Panc1 (cell line): ENCODE data around the gene CAD. TPM values are rescaled to one million over a fixed set of nuclear protein-coding genes. Genes with fewer than 3 reads are reported as not detected.

Experiments
- ATAC-seq: fragments of 200-7000 bp; cut with Tn5 transposase; 2 replicates; pipeline ENCODE4 v1.9.1; 2020; ENCODE audit warnings: mild to moderate bottlenecking, moderate library complexity
- BruUV-seq: library from RNA; stranded (reverse); fragments of 400-500 nt; replicated peaks from 2 replicates; lab custom pipeline; 2021; lab: Mats Ljungman, UMichigan
- CTCF ChIA-PET: fragments of 300-600 bp; sonication (Branson Sonifier 250); formaldehyde crosslinking; loops from one replicate; lab custom pipeline; 2022; ENCODE audit warnings: antibody characterized with exemption; lab: Charles Lee
- POLR2A ChIA-PET: fragments of 300-600 bp; sonication (Branson Sonifier 250); formaldehyde crosslinking; loops from one replicate; lab custom pipeline; 2022; ENCODE audit warnings: antibody characterized with exemption; lab: Charles Lee
- DNase-seq: peaks from one replicate; pipeline ENCODE4 v3.0.0-alpha.2; 2010; ENCODE audit warnings: low read depth, low spot score
- H3K27ac ChIP-seq: 2 replicates; pipeline ENCODE4 v1.5.1; 2011; ENCODE audit warnings: mild to moderate bottlenecking, low read length, inconsistent platforms
- H3K27me3 ChIP-seq: fragments of 200-500 bp; sonication (Bioruptor generic); 2 replicates; pipeline ENCODE4 v1.6.0; 2014; ENCODE audit warnings: low read length, inconsistent platforms; ENCODE audit not compliant: control insufficient read depth, insufficient read depth
- H3K36me3 ChIP-seq: fragments of 200-500 bp; sonication (Bioruptor generic); 2 replicates; pipeline ENCODE4 v1.5.1; 2014; ENCODE audit warnings: inconsistent platforms, mild to moderate bottlenecking, low read length, moderate library complexity; ENCODE audit not compliant: control insufficient read depth, insufficient read depth
- H3K4me1 ChIP-seq: 2 replicates; pipeline ENCODE4 v1.5.1; 2011; ENCODE audit warnings: inconsistent platforms, mild to moderate bottlenecking, low read length, moderate library complexity; ENCODE audit not compliant: control insufficient read depth, insufficient read depth
- H3K4me3 ChIP-seq, 2 experiments: 2 replicates each; pipeline ENCODE4 v1.5.1; 2011 to 2012; ENCODE audit warnings: low read depth in 2 of 2, low read length in 2 of 2, mild to moderate bottlenecking in 2 of 2, inconsistent platforms in 1 of 2, moderate library complexity in 1 of 2
- H3K9me3 ChIP-seq: fragments of 200-500 bp; sonication (Bioruptor generic); 2 replicates; pipeline ENCODE4 v1.5.1; 2014; ENCODE audit warnings: low read depth, mild to moderate bottlenecking, inconsistent platforms, low read length, moderate library complexity; ENCODE audit not compliant: control insufficient read depth, insufficient read depth
- CTCF ChIP-seq: fragments of 450-650 bp; IDR thresholded peaks from 2 replicates; pipeline ENCODE4 v1.5.1; 2017; ENCODE audit warnings: mild to moderate bottlenecking
- POLR2AphosphoS5 ChIP-seq: IDR thresholded peaks from 2 replicates; pipeline ENCODE4 v1.6.1; 2012; ENCODE audit warnings: mild to moderate bottlenecking, low read depth, low read length, moderate library complexity
- REST ChIP-seq, 2 experiments: IDR thresholded peaks; 2 replicates each; pipeline ENCODE4 v1.6.1; 2011 to 2012; ENCODE audit warnings: low read depth in 2 of 2, control low read depth in 1 of 2, low read length in 1 of 2, mild to moderate bottlenecking in 1 of 2, moderate library complexity in 1 of 2; ENCODE audit not compliant: insufficient read depth in 1 of 2
- SIN3A ChIP-seq: IDR thresholded peaks from 2 replicates; pipeline ENCODE4 v1.6.1; 2012; ENCODE audit warnings: low read depth, mild to moderate bottlenecking, low read length, moderate library complexity, borderline replicate concordance; ENCODE audit not compliant: insufficient read depth
- TCF7L2 ChIP-seq: IDR thresholded peaks from 2 replicates; pipeline ENCODE4 v1.6.1; 2011; ENCODE audit warnings: mild to moderate bottlenecking, low read depth, low read length, inconsistent platforms
- in situ Hi-C: cut with HindIII; loops from 2 replicates; pipeline ENCODE4 v1.10.0; 2016; ENCODE audit warnings: low sequenced_read_pairs, low pct_unique_long_range_greater_than_20kb
- intact Hi-C: fragments of 100-400 bp; cut with micrococcal nuclease; formaldehyde crosslinking; loops from one replicate; pipeline ENCODE4 v1.10.0; 2022; ENCODE audit not compliant: unreplicated experiment
- total RNA-seq: library from RNA; stranded (reverse); gene quantifications from one replicate; pipeline ENCODE4 v1.2.1, GENCODE V29; 2021; ENCODE audit not compliant: unreplicated experiment

CAD gene
- total RNA-seq, 1 experiment from 2014 or later, result 76.7 TPM

- BruUV-seq, result no TSS peak
- CTCF ChIA-PET, result interaction anchor here (0.7 to 2.0 kb wide), 2 partner anchors 16 to 54 kb away, joined by 4 read pairs; no protein-coding TSS in a partner anchor
These were observed 47.1 kb downstream of the CAD start for GRCh38 chr2:27264253-27264752.

More at GRCh38 chr2:27264253-27264752, 47.1 kb downstream of the CAD start:
- in situ Hi-C loops (no loop called here), intact Hi-C loops (no loop called here)
- Histone ChIP-seq H3K36me3 (no peaks in the 10 kb centered on the region), H3K4me3 (peak overlapping the region; percentile 41 to 51), H3K9me3 (no peaks in the 10 kb centered on the region), H3K27me3 (peaks cover 27% of the 10 kb centered on the region), H3K27ac (no peak overlapping the region), H3K4me1 (peaks cover 7% of the 10 kb centered on the region)
- no peak for DNase-seq
- TF ChIP-seq SIN3A, result no peak
- no peak for TF ChIP-seq POLR2AphosphoS5
- no peak for TF ChIP-seq TCF7L2
- TF ChIP-seq REST (IDR thresholded peaks at IDR 0.05; ENCODE audit: insufficient read depth in 1 of 2, low read depth in 2 of 2, low read length in 1 of 2), result no peak
- TF ChIP-seq CTCF, result no peak
- POLR2A ChIA-PET, result interaction anchor here (0.5 kb wide), 1 partner anchor 8 kb away, joined by 3 read pairs; no protein-coding TSS in a partner anchor
- peak; percentile 59 for ATAC-seq
